Measurements from ENCODE around the gene SERPING1.
"Not testable (repeated sequence)": the region's sequence is repeated elsewhere in the genome, so short reads cannot be mapped to it uniquely, and the experiment has no call there.

The SERPING1 gene

GRCh38 chr11:57638811-57639320, 41.4 kb downstream of the SERPING1 start:
- DNase-seq = no peak

GRCh38 chr11:57639321-57640067, 42.0 kb downstream of the SERPING1 start:
- DNase-seq = no peak

- no peak for DNase-seq
Observed at GRCh38 chr11:57640068-57640800, 42.7 kb downstream of the SERPING1 start.

GRCh38 chr11:57641011-57641807, 43.7 kb downstream of the SERPING1 start:
- DNase-seq = peak; percentile 64

- DNase-seq = peak; percentile 30
Observed at GRCh38 chr11:57643802-57644201, 46.3 kb downstream of the SERPING1 start.

GRCh38 chr11:57644748-57645688, 47.5 kb downstream of the SERPING1 start:
- DNase-seq = peak; percentile 56

GRCh38 chr11:57645689-57646085, 48.2 kb downstream of the SERPING1 start:
- DNase-seq = no peak

GRCh38 chr11:57646194-57646798, 48.8 kb downstream of the SERPING1 start:
- DNase-seq = no peak

GRCh38 chr11:57646799-57647303, 49.4 kb downstream of the SERPING1 start:
- no peak for DNase-seq

GRCh38 chr11:57647372-57647771, 49.9 kb downstream of the SERPING1 start:
- DNase-seq = no peak

- no peak for DNase-seq
Observed at GRCh38 chr11:57647960-57648800, 50.7 kb downstream of the SERPING1 start.

- DNase-seq = peak; percentile 31
Observed at GRCh38 chr11:57648801-57649735, 51.6 kb downstream of the SERPING1 start.

- DNase-seq = peak; percentile 68
Observed at GRCh38 chr11:57649826-57650738, 52.6 kb downstream of the SERPING1 start, which contains the start of gene YPEL4. TSS of gene YPEL4 (minus strand) at chr11:57649912. CDS start at chr11:57647107, 2,805 bp downstream.

GRCh38 chr11:57650739-57651090, 53.2 kb downstream of the SERPING1 start:
- DNase-seq = no peak

- no peak for DNase-seq
Observed at GRCh38 chr11:57651408-57651807, 53.9 kb downstream of the SERPING1 start.

GRCh38 chr11:57652230-57652629, 54.7 kb downstream of the SERPING1 start:
- DNase-seq = not testable (repeated sequence)

- DNase-seq = no peak
Observed at GRCh38 chr11:57652662-57653061, 55.2 kb downstream of the SERPING1 start.

GRCh38 chr11:57653163-57653562, 55.7 kb downstream of the SERPING1 start:
- DNase-seq = no peak
